GM18505 (cell line): ENCODE results near the gene MFSD11.
A peak's percentile ranks its signal among the peaks of the same experiment; 100 is the strongest.
"Not testable (repeated sequence)": the region's sequence is repeated elsewhere in the genome, so short reads cannot be mapped to it uniquely, and the experiment has no call there.

ENCODE experiments used
- ATAC-seq: cut with Tn5 transposase; IDR thresholded peaks from one replicate; pipeline ENCODE4 v1.9.1; 2021; ENCODE audit not compliant: unreplicated experiment
- POLR2A ChIP-seq: IDR thresholded peaks from 4 replicates; pipeline ENCODE4 v1.6.1; 2011; ENCODE audit warnings: borderline replicate concordance; ENCODE audit not compliant: insufficient read depth, insufficient read length; ENCODE audit errors: extremely low read depth

Gene MFSD11

GRCh38 chr17:76713765-76714164 lies 24.2 kb upstream of the MFSD11 start:
- no peak for ATAC-seq
- no peak for TF ChIP-seq POLR2A

GRCh38 chr17:76714336-76714735 lies 23.6 kb upstream of the MFSD11 start:
- no peak for TF ChIP-seq POLR2A
- ATAC-seq, result no peak

- no peak for TF ChIP-seq POLR2A
- ATAC-seq, result no peak
Observed at GRCh38 chr17:76714822-76715495, 23.0 kb upstream of the MFSD11 start.

GRCh38 chr17:76715496-76715830 lies 22.5 kb upstream of the MFSD11 start:
- no peak for ATAC-seq
- TF ChIP-seq POLR2A, result no peak

GRCh38 chr17:76716146-76716838 lies 21.6 kb upstream of the MFSD11 start:
- TF ChIP-seq POLR2A, result no peak
- ATAC-seq, result no peak

GRCh38 chr17:76716839-76717215 lies 21.1 kb upstream of the MFSD11 start:
- no peak for TF ChIP-seq POLR2A
- ATAC-seq, result no peak

- TF ChIP-seq POLR2A, result no peak
- ATAC-seq, result no peak
Observed at GRCh38 chr17:76718516-76718915, 19.4 kb upstream of the MFSD11 start.

GRCh38 chr17:76720211-76720610 lies 17.7 kb upstream of the MFSD11 start:
- ATAC-seq, result no peak
- TF ChIP-seq POLR2A, result no peak

GRCh38 chr17:76720941-76721340 lies 17.0 kb upstream of the MFSD11 start:
- ATAC-seq, result no peak
- TF ChIP-seq POLR2A, result no peak

GRCh38 chr17:76721463-76721862 lies 16.5 kb upstream of the MFSD11 start:
- no peak for ATAC-seq

GRCh38 chr17:76722279-76722678 lies 15.6 kb upstream of the MFSD11 start:
- ATAC-seq, result no peak
- TF ChIP-seq POLR2A, result no peak

More at GRCh38 chr17:76721463-76721862, 16.5 kb upstream of the MFSD11 start:
- no peak for TF ChIP-seq POLR2A

GRCh38 chr17:76722977-76723376 lies 14.9 kb upstream of the MFSD11 start:
- ATAC-seq, result not testable (repeated sequence)

- no peak for ATAC-seq
- no peak for TF ChIP-seq POLR2A
Observed at GRCh38 chr17:76723812-76724211, 14.1 kb upstream of the MFSD11 start.

GRCh38 chr17:76725580-76726230 lies 12.2 kb upstream of the MFSD11 start:
- no peak for TF ChIP-seq POLR2A
- ATAC-seq, result peak; percentile 17

GRCh38 chr17:76726231-76726775 lies 11.6 kb upstream of the MFSD11 start, which contains the start of gene JMJD6:
Gene JMJD6 (minus strand): TSS chr17:76726606. CDS start chr17:76726475, 131 bp downstream.
- TF ChIP-seq POLR2A, result peak; percentile 78
- ATAC-seq, result peak; percentile 56
